Smooth muscle cell (in vitro differentiated cells): Measurements from ENCODE around the gene SLC38A6. TPM values are rescaled to one million over a fixed set of nuclear protein-coding genes. Genes with fewer than 3 reads are reported as not detected.

ENCODE experiments used
- DNase-seq: peaks from one replicate; lab custom pipeline; 2025; ENCODE audit not compliant: unreplicated experiment; lab: John Stamatoyannopoulos, UW
- H2AFZ ChIP-seq: fragments of 200-600 bp; sonication (generic); 2 replicates; pipeline ENCODE4 v1.6.0; 2016; ENCODE audit warnings: antibody characterized with exemption, low read depth, mild to moderate bottlenecking
- H3F3A ChIP-seq: fragments of 200-600 bp; sonication (generic); 2 replicates; pipeline ENCODE4 v1.6.0; 2017; ENCODE audit warnings: antibody characterized with exemption, low read depth
- H3K27ac ChIP-seq: fragments of 200-600 bp; sonication (generic); 2 replicates; pipeline ENCODE4 v1.5.1; 2016; ENCODE audit warnings: low read depth, mild to moderate bottlenecking
- H3K27me3 ChIP-seq: fragments of 200-600 bp; sonication (generic); 2 replicates; pipeline ENCODE4 v1.6.1; 2016; ENCODE audit warnings: low read depth, mild to moderate bottlenecking
- H3K36me3 ChIP-seq: fragments of 200-600 bp; sonication (generic); 2 replicates; pipeline ENCODE4 v1.5.1; 2016; ENCODE audit warnings: low read depth
- H3K4me1 ChIP-seq: fragments of 200-600 bp; sonication (generic); 2 replicates; pipeline ENCODE4 v1.5.1; 2016; ENCODE audit warnings: low read depth
- H3K4me2 ChIP-seq: fragments of 200-600 bp; sonication (generic); 2 replicates; pipeline ENCODE4 v1.6.0; 2016; ENCODE audit warnings: mild to moderate bottlenecking
- H3K4me3 ChIP-seq: fragments of 200-600 bp; sonication (generic); 2 replicates; pipeline ENCODE4 v1.5.1; 2016; ENCODE audit warnings: mild to moderate bottlenecking
- H3K79me2 ChIP-seq: fragments of 200-600 bp; sonication (generic); 2 replicates; pipeline ENCODE4 v1.6.0; 2016; ENCODE audit warnings: low read depth, mild to moderate bottlenecking
- H3K9ac ChIP-seq: fragments of 200-600 bp; sonication (generic); 2 replicates; pipeline ENCODE4 v1.6.0; 2016; ENCODE audit warnings: low read depth
- H3K9me3 ChIP-seq: fragments of 200-600 bp; sonication (generic); replicated peaks from 2 replicates; pipeline ENCODE4 v1.5.1; 2016; ENCODE audit warnings: low read depth
- H4K20me1 ChIP-seq: fragments of 200-600 bp; sonication (generic); 2 replicates; pipeline ENCODE4 v1.6.0; 2016; ENCODE audit warnings: low read depth
- CTCF ChIP-seq: fragments of 200-600 bp; sonication (generic); IDR thresholded peaks from 2 replicates; pipeline ENCODE4 v1.5.1; 2017; ENCODE audit warnings: borderline replicate concordance, mild to moderate bottlenecking, antibody characterized with exemption; ENCODE audit not compliant: insufficient read depth, poor library complexity, severe bottlenecking
- WGBS: methylation state at CpG from one replicate; pipeline ENCODE4 v1.1.7; 2016; ENCODE audit warnings: low lambda C conversion rate; 5-methylcytosine and 5-hydroxymethylcytosine counted together
- polyA plus RNA-seq: library from polyadenylated mRNA; unstranded; fragments of >200 nt; fragmentation: Nextera tagmentation; extraction: Ambion mirVana; gene quantifications from 2 replicates; pipeline ENCODE4 v1.2.1, GENCODE V29; 2016
- total RNA-seq: library from RNA; depleted of rRNA; stranded (reverse); fragments of >200 nt; gene quantifications from 2 replicates; pipeline ENCODE4 v1.2.3, GENCODE V29; 2014

The SLC38A6 gene
- total and polyA plus RNA-seq, 2 experiments from 2014 or later = 5.5 to 28.7 TPM

GRCh38 chr14:61041704-61042103 is 60.7 kb downstream of the SLC38A6 start:
- no peak for TF ChIP-seq CTCF
- Histone ChIP-seq H3F3A (no peaks in the 10 kb centered on the region), H3K9ac (no peak overlapping the region), H4K20me1 (no peaks in the 10 kb centered on the region), H3K4me3 (no peak overlapping the region), H2AFZ (no peak overlapping the region), H3K4me2 (no peak overlapping the region), H3K79me2 (no peaks in the 10 kb centered on the region), H3K27me3 (no peaks in the 10 kb centered on the region), H3K9me3 (no peaks in the 10 kb centered on the region), H3K4me1 (no peaks in the 10 kb centered on the region), H3K36me3 (no peaks in the 10 kb centered on the region), H3K27ac (no peak overlapping the region)
- DNase-seq = no peak
- 91% methylated on average over 3 of the region's 3 CpGs for WGBS

GRCh38 chr14:61042220-61042619 is 61.2 kb downstream of the SLC38A6 start:
- Histone ChIP-seq H3K27me3 (no peaks in the 10 kb centered on the region), H3F3A (no peaks in the 10 kb centered on the region), H2AFZ (no peak overlapping the region), H4K20me1 (no peaks in the 10 kb centered on the region), H3K4me3 (no peak overlapping the region), H3K27ac (no peak overlapping the region), H3K9me3 (no peaks in the 10 kb centered on the region), H3K9ac (no peak overlapping the region), H3K4me2 (no peak overlapping the region), H3K4me1 (no peaks in the 10 kb centered on the region), H3K36me3 (no peaks in the 10 kb centered on the region), H3K79me2 (no peaks in the 10 kb centered on the region)
- TF ChIP-seq CTCF = no peak
- no peak for DNase-seq

GRCh38 chr14:61043506-61043905 is 62.5 kb downstream of the SLC38A6 start:
- H3K4me3 ChIP-seq = no peak overlapping the region
- no peak for DNase-seq
- no peaks in the 10 kb centered on the region for H3K9me3 ChIP-seq
- no peaks in the 10 kb centered on the region for H3K79me2 ChIP-seq
- 92% methylated on average over 1 of the region's 1 CpG for WGBS
- H3K4me1 ChIP-seq = no peaks in the 10 kb centered on the region
- H3K27me3 ChIP-seq = no peaks in the 10 kb centered on the region
- H2AFZ ChIP-seq = no peak overlapping the region
- TF ChIP-seq CTCF = no peak
- no peak overlapping the region for H3K4me2 ChIP-seq
- no peak overlapping the region for H3K27ac ChIP-seq
- no peaks in the 10 kb centered on the region for H4K20me1 ChIP-seq
- no peak overlapping the region for H3K9ac ChIP-seq
- no peaks in the 10 kb centered on the region for H3K36me3 ChIP-seq
- no peaks in the 10 kb centered on the region for H3F3A ChIP-seq

- H3K9me3 ChIP-seq = no peaks in the 10 kb centered on the region
- no peak overlapping the region for H2AFZ ChIP-seq
- H3K4me3 ChIP-seq = no peak overlapping the region
- H3K4me2 ChIP-seq = no peak overlapping the region
- no peaks in the 10 kb centered on the region for H3K79me2 ChIP-seq
- peaks cover 4% of the 10 kb centered on the region for H3K4me1 ChIP-seq
- no peaks in the 10 kb centered on the region for H3F3A ChIP-seq
- H4K20me1 ChIP-seq = no peaks in the 10 kb centered on the region
- no peaks in the 10 kb centered on the region for H3K36me3 ChIP-seq
- no peak for TF ChIP-seq CTCF
- H3K9ac ChIP-seq = no peak overlapping the region
- no peaks in the 10 kb centered on the region for H3K27me3 ChIP-seq
- H3K27ac ChIP-seq = no peak overlapping the region
- DNase-seq = no peak
Measured at GRCh38 chr14:61047021-61047420, 66.0 kb downstream of the SLC38A6 start.
